ENCODE data around the gene BANF1. TPM values are rescaled to one million over a fixed set of nuclear protein-coding genes. Genes with fewer than 3 reads are reported as not detected.
A peak's percentile ranks its signal among the peaks of the same experiment; 100 is the strongest.

Gene BANF1
- total and polyA plus RNA-seq, 9 of the 15 experiments (the other 6 are each of a cell fraction or from before 2014, with no cell fraction given) = 108 to 651 (median 263) TPM

- BruUV-seq (replicated peaks) = no TSS peak
- in situ Hi-C loops (cut with MboI) = no loop called here
- Histone ChIP-seq H3K36me3 (ENCODE audit: control insufficient read depth, insufficient read depth, low read length) (peaks cover 39% of the 10 kb centered on the region; the same call in 2 of the 3 replicates), H3K9me1 (ENCODE audit: control insufficient read depth, insufficient read depth, low read length) (peaks cover 3% of the 10 kb centered on the region), H3K4me2 (ENCODE audit: insufficient read depth, low read length) (peak overlapping the region; percentile 98), H3K27me3 (ENCODE audit: control insufficient read depth in 2 of 2, insufficient read depth in 2 of 2, low read length in 2 of 2) (no peaks in the 10 kb centered on the region), H3K4me1 (replicated peaks in 1 of 2; ENCODE audit: control insufficient read depth in 2 of 2, insufficient read depth in 2 of 2, low read length in 2 of 2) (peaks cover 12 to 43% of the 10 kb centered on the region in 2 experiments; a peak in 4 of 5 replicates), H3K4me3 (peak overlapping the region; percentile 100), H2AFZ (ENCODE audit: low read depth, low read length) (no peak overlapping the region), H3K79me2 (ENCODE audit: control insufficient read depth, insufficient read depth, low read length) (peaks cover 35% of the 10 kb centered on the region), H3K9ac (ENCODE audit: insufficient read depth in 1 of 2, low read depth in 2 of 2, low read length in 2 of 2) (peak overlapping the region; percentile 96 to 98), H3K9me3 (replicated peaks; ENCODE audit: control insufficient read depth, insufficient read depth, low read depth, low read length) (no peaks in the 10 kb centered on the region), H4K20me1 (replicated peaks; ENCODE audit: control insufficient read depth, insufficient read depth, low read length) (0 out of 2 replicates have a peak, but pooled peaks cover 2% of the 10 kb centered on the region), H3K27ac (ENCODE audit: extremely low read depth, low read depth, low read length) (peak overlapping the region; percentile 96)
- ChIA-PET CTCF (ENCODE audit: low intra/inter-chr PET ratio) (no interaction called here), POLR2A (interaction anchor here (0.6 to 2.6 kb wide), 9 partner anchors 9 to 483 kb away, joined by 3 to 17 read pairs (median 4); partner anchors contain the start of genes CCDC85B and FOSL1)
- WGBS (ENCODE audit: insufficient coverage, low coverage, missing lambda C conversion rate) = 3% methylated on average over 8 of the region's 13 CpGs
- intact Hi-C loops (cut with micrococcal nuclease) = no loop called here
- ATAC-seq (peak; percentile 17), FAIRE-seq (no peak), DNase-seq (ENCODE audit: extremely low read depth in 1 of 4, low spot score in 3 of 4) (no peak)
- TF ChIP-seq ZNF316 (IDR thresholded peaks at IDR 0.05) (0 out of 2 replicates have a peak, but pooled peaks have one; percentile 20), MCM2 (IDR thresholded peaks at IDR 0.05; ENCODE audit: low read depth) (no peak), ZNF121 (CRISPR knock-in tag; conservative IDR thresholded peaks at IDR 0.05) (peak; percentile 58), ZNF24 (IDR thresholded peaks at IDR 0.05) (0 out of 2 replicates have a peak, but pooled peaks have one; percentile 28)
These were observed 40.1 kb upstream of the BANF1 start for GRCh38 chr11:65962141-65962564.

GRCh38 chr11:65964906-65965305 is 37.4 kb upstream of the BANF1 start:
- Histone ChIP-seq H3K4me1 (replicated peaks in 1 of 2; ENCODE audit: control insufficient read depth in 2 of 2, insufficient read depth in 2 of 2, low read length in 2 of 2) (peaks cover 12 to 36% of the 10 kb centered on the region in 2 experiments; a peak in 4 of 5 replicates), H3K9me1 (ENCODE audit: control insufficient read depth, insufficient read depth, low read length) (peaks cover 3% of the 10 kb centered on the region), H3K9ac (ENCODE audit: insufficient read depth in 1 of 2, low read depth in 2 of 2, low read length in 2 of 2) (no peak overlapping the region), H4K20me1 (replicated peaks; ENCODE audit: control insufficient read depth, insufficient read depth, low read length) (0 out of 2 replicates have a peak, but pooled peaks cover 2% of the 10 kb centered on the region), H3K79me2 (ENCODE audit: control insufficient read depth, insufficient read depth, low read length) (peaks cover 35% of the 10 kb centered on the region), H2AFZ (ENCODE audit: low read depth, low read length) (no peak overlapping the region), H3K36me3 (ENCODE audit: control insufficient read depth, insufficient read depth, low read length) (peaks cover 64% of the 10 kb centered on the region; the same call in 2 of the 3 replicates), H3K9me3 (replicated peaks; ENCODE audit: control insufficient read depth, insufficient read depth, low read depth, low read length) (no peaks in the 10 kb centered on the region), H3K27ac (ENCODE audit: extremely low read depth, low read depth, low read length) (no peak overlapping the region), H3K4me3 (no peak overlapping the region), H3K27me3 (ENCODE audit: control insufficient read depth in 2 of 2, insufficient read depth in 2 of 2, low read length in 2 of 2) (no peaks in the 10 kb centered on the region), H3K4me2 (ENCODE audit: insufficient read depth, low read length) (no peak overlapping the region)
- 93% methylated on average over 3 of the region's 10 CpGs for WGBS (ENCODE audit: insufficient coverage, low coverage, missing lambda C conversion rate)
- no TSS peak for BruUV-seq (replicated peaks)
- no peak for ATAC-seq
- CTCF ChIA-PET (ENCODE audit: low intra/inter-chr PET ratio) = no interaction called here
- TF ChIP-seq RFX7 (CRISPR knock-in tag; IDR thresholded peaks at IDR 0.05) (no peak), STAT5B (CRISPR knock-in tag; IDR thresholded peaks at IDR 0.05) (no peak), RBFOX2 (IDR thresholded peaks at IDR 0.05; ENCODE audit: low read depth, low read length) (peak; percentile 55; the same call in 1 of the 2 replicates), CBX2 (IDR thresholded peaks at IDR 0.05; ENCODE audit: insufficient read depth, low read length, poor library complexity, severe bottlenecking) (no peak)
- intact Hi-C loops (cut with micrococcal nuclease) (no loop called here), in situ Hi-C loops (cut with MboI) (no loop called here)
- POLR2A ChIA-PET = interaction anchor here (1.9 kb wide), 1 partner anchor 9 kb away, joined by 6 read pairs; no protein-coding TSS in a partner anchor
- FAIRE-seq = no peak
- DNase-seq (ENCODE audit: extremely low read depth in 1 of 4, low spot score in 3 of 4) = no peak
